ENCODE measurements around the gene QKI.

The QKI gene

GRCh38 chr6:163395831-163396185 lies 18.7 kb upstream of the QKI start:
- Histone ChIP-seq H3K9me2 (replicated peaks; ENCODE audit: low read depth, low read length) (no peaks in the 10 kb centered on the region), H3F3A (ENCODE audit: low read depth) (no peaks in the 10 kb centered on the region), H4K20me1 (ENCODE audit: insufficient read depth, low read length, poor library complexity, severe bottlenecking) (no peaks in the 10 kb centered on the region), H2AFZ (ENCODE audit: low read length) (no peak overlapping the region), H3K9ac (ENCODE audit: low read depth, low read length, poor library complexity, severe bottlenecking) (no peak overlapping the region), H3K27me3 (ENCODE audit: insufficient read depth, low read length, poor library complexity, severe bottlenecking) (no peaks in the 10 kb centered on the region), H3K4me2 (ENCODE audit: low read depth, low read length, poor library complexity, severe bottlenecking) (no peak overlapping the region), H3K79me2 (ENCODE audit: insufficient read depth, low read length) (no peaks in the 10 kb centered on the region), H3K4me3 (ENCODE audit: low read length, poor library complexity, severe bottlenecking) (no peak overlapping the region), H3K4me1 (ENCODE audit: insufficient read depth, low read length, poor library complexity, severe bottlenecking) (no peaks in the 10 kb centered on the region), H3K9me3 (ENCODE audit: insufficient read depth, low read depth, low read length) (no peaks in the 10 kb centered on the region), H3K36me3 (ENCODE audit: insufficient read depth, low read length) (no peaks in the 10 kb centered on the region)
- TF ChIP-seq, protein P1, sequence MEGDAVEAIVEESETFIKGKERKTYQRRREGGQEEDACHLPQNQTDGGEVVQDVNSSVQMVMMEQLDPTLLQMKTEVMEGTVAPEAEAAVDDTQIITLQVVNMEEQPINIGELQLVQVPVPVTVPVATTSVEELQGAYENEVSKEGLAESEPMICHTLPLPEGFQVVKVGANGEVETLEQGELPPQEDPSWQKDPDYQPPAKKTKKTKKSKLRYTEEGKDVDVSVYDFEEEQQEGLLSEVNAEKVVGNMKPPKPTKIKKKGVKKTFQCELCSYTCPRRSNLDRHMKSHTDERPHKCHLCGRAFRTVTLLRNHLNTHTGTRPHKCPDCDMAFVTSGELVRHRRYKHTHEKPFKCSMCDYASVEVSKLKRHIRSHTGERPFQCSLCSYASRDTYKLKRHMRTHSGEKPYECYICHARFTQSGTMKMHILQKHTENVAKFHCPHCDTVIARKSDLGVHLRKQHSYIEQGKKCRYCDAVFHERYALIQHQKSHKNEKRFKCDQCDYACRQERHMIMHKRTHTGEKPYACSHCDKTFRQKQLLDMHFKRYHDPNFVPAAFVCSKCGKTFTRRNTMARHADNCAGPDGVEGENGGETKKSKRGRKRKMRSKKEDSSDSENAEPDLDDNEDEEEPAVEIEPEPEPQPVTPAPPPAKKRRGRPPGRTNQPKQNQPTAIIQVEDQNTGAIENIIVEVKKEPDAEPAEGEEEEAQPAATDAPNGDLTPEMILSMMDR (conservative IDR thresholded peaks at IDR 0.05; ENCODE audit: low read length) = no peak
- TF ChIP-seq EZH2phosphoT487 (IDR thresholded peaks at IDR 0.05; ENCODE audit: borderline replicate concordance) = no peak

- Histone ChIP-seq H3F3A (ENCODE audit: low read depth) (no peaks in the 10 kb centered on the region), H3K4me3 (ENCODE audit: low read length, poor library complexity, severe bottlenecking) (no peak overlapping the region), H2AFZ (ENCODE audit: low read length) (no peak overlapping the region), H3K9me2 (replicated peaks; ENCODE audit: low read depth, low read length) (no peaks in the 10 kb centered on the region), H3K9me3 (ENCODE audit: insufficient read depth, low read depth, low read length) (no peaks in the 10 kb centered on the region), H3K4me1 (ENCODE audit: insufficient read depth, low read length, poor library complexity, severe bottlenecking) (no peaks in the 10 kb centered on the region), H4K20me1 (ENCODE audit: insufficient read depth, low read length, poor library complexity, severe bottlenecking) (no peaks in the 10 kb centered on the region), H3K27me3 (ENCODE audit: insufficient read depth, low read length, poor library complexity, severe bottlenecking) (no peaks in the 10 kb centered on the region), H3K9ac (ENCODE audit: low read depth, low read length, poor library complexity, severe bottlenecking) (no peak overlapping the region), H3K36me3 (ENCODE audit: insufficient read depth, low read length) (no peaks in the 10 kb centered on the region), H3K4me2 (ENCODE audit: low read depth, low read length, poor library complexity, severe bottlenecking) (no peak overlapping the region), H3K79me2 (ENCODE audit: insufficient read depth, low read length) (no peaks in the 10 kb centered on the region)
- TF ChIP-seq EZH2phosphoT487 (IDR thresholded peaks at IDR 0.05; ENCODE audit: borderline replicate concordance) = no peak
- TF ChIP-seq, protein P1 (conservative IDR thresholded peaks at IDR 0.05; ENCODE audit: low read length) = no peak
These were observed 17.2 kb upstream of the QKI start for GRCh38 chr6:163397326-163397725.

- H3K27me3 ChIP-seq (ENCODE audit: insufficient read depth, low read length, poor library complexity, severe bottlenecking) = no peaks in the 10 kb centered on the region
- H3K4me1 ChIP-seq (ENCODE audit: insufficient read depth, low read length, poor library complexity, severe bottlenecking) = no peaks in the 10 kb centered on the region
- no peaks in the 10 kb centered on the region for H3F3A ChIP-seq (ENCODE audit: low read depth)
- H3K9me2 ChIP-seq (replicated peaks; ENCODE audit: low read depth, low read length) = no peaks in the 10 kb centered on the region
- H3K4me3 ChIP-seq (ENCODE audit: low read length, poor library complexity, severe bottlenecking) = no peak overlapping the region
- H2AFZ ChIP-seq (ENCODE audit: low read length) = no peak overlapping the region
- TF ChIP-seq, protein P1 (conservative IDR thresholded peaks at IDR 0.05; ENCODE audit: low read length) = no peak
- TF ChIP-seq EZH2phosphoT487 (IDR thresholded peaks at IDR 0.05; ENCODE audit: borderline replicate concordance) = no peak
- no peaks in the 10 kb centered on the region for H3K9me3 ChIP-seq (ENCODE audit: insufficient read depth, low read depth, low read length)
- no peaks in the 10 kb centered on the region for H3K36me3 ChIP-seq (ENCODE audit: insufficient read depth, low read length)
- no peaks in the 10 kb centered on the region for H4K20me1 ChIP-seq (ENCODE audit: insufficient read depth, low read length, poor library complexity, severe bottlenecking)
- H3K9ac ChIP-seq (ENCODE audit: low read depth, low read length, poor library complexity, severe bottlenecking) = no peak overlapping the region
- no peak overlapping the region for H3K4me2 ChIP-seq (ENCODE audit: low read depth, low read length, poor library complexity, severe bottlenecking)
- no peaks in the 10 kb centered on the region for H3K79me2 ChIP-seq (ENCODE audit: insufficient read depth, low read length)
These were observed 16.4 kb upstream of the QKI start for GRCh38 chr6:163398115-163398514.
